ENCODE measurements around the gene CYTH1.

Gene CYTH1

DNA sequence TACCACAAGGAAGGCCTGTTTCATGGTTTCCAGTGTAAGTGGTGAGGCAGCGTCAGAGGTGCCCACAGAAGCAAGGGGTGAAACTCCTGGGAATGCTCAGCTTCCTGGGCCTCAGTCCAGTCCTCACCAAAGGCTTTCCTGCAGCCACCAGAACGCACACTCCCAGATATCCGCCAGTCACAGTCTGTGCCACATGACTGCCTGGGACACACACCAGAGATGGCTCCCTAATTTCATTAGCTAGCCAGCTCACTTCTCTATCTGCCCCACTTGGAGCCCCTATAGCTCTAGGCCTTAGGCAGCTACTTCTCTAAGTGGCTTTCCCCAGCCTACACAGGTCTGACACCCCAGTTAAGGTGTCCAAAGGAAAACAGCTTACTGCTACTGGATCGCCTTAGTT lies 77.0 kb downstream of the CYTH1 start:
- no peak for TF ChIP-seq MAX (IDR thresholded peaks at IDR 0.05)
- TF ChIP-seq NFIC (IDR thresholded peaks at IDR 0.05), result no peak
- TF ChIP-seq, protein P1, sequence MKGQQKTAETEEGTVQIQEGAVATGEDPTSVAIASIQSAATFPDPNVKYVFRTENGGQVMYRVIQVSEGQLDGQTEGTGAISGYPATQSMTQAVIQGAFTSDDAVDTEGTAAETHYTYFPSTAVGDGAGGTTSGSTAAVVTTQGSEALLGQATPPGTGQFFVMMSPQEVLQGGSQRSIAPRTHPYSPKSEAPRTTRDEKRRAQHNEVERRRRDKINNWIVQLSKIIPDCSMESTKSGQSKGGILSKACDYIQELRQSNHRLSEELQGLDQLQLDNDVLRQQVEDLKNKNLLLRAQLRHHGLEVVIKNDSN (IDR thresholded peaks at IDR 0.05), result no peak
- TF ChIP-seq RAD21 (IDR thresholded peaks at IDR 0.05; ENCODE audit: low read depth), result no peak
- no peak for TF ChIP-seq TAF1 (IDR thresholded peaks at IDR 0.05; ENCODE audit: low read depth)
- no peak for TF ChIP-seq FOXM1 (IDR thresholded peaks at IDR 0.05; ENCODE audit: borderline replicate concordance, low read depth)
- TF ChIP-seq TEAD4 (IDR thresholded peaks at IDR 0.05), result no peak
- TF ChIP-seq CREB1 (IDR thresholded peaks at IDR 0.05; ENCODE audit: low read depth), result no peak
- TF ChIP-seq YY1 (IDR thresholded peaks at IDR 0.05; ENCODE audit: low read depth), result no peak
- no peak for TF ChIP-seq EP300 (IDR thresholded peaks at IDR 0.05; ENCODE audit: borderline replicate concordance)
- TF ChIP-seq REST (IDR thresholded peaks at IDR 0.05; ENCODE audit: low read depth), result no peak
- TF ChIP-seq TCF12 (IDR thresholded peaks at IDR 0.05; ENCODE audit: low read depth), result no peak
- no peak for TF ChIP-seq EGR1 (IDR thresholded peaks at IDR 0.05)
- TF ChIP-seq ZBTB7A (IDR thresholded peaks at IDR 0.05; ENCODE audit: low read depth), result no peak
- no peak for TF ChIP-seq CEBPB (IDR thresholded peaks at IDR 0.05)

DNA sequence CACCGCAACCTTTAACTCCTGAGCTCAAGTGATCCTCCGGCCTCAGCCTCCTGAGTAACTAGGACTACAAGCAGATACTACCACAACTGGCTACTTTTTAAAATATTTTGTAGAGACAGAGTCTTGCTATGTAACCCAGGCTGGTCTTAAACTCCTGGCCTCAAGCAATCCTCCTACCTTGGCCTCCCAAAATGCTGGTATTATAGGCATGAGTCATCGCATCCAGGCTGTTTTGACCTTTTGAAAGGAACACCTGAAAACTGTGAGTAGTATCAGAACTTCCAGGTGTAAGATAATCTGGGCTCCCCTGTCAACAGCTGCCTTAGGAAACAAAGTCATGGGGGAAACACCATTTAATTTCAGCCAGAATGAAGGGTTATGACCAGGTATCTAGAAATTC lies 77.5 kb downstream of the CYTH1 start:
- TF ChIP-seq EP300 (IDR thresholded peaks at IDR 0.05; ENCODE audit: borderline replicate concordance) (no peak), TCF12 (IDR thresholded peaks at IDR 0.05; ENCODE audit: low read depth) (no peak), TAF1 (IDR thresholded peaks at IDR 0.05; ENCODE audit: low read depth) (no peak), RAD21 (IDR thresholded peaks at IDR 0.05; ENCODE audit: low read depth) (no peak), CREB1 (IDR thresholded peaks at IDR 0.05; ENCODE audit: low read depth) (no peak), ZBTB7A (IDR thresholded peaks at IDR 0.05; ENCODE audit: low read depth) (no peak)

- TF ChIP-seq CREB1 (IDR thresholded peaks at IDR 0.05; ENCODE audit: low read depth) (no peak), TAF1 (IDR thresholded peaks at IDR 0.05; ENCODE audit: low read depth) (no peak), FOXM1 (IDR thresholded peaks at IDR 0.05; ENCODE audit: borderline replicate concordance, low read depth) (no peak), EP300 (IDR thresholded peaks at IDR 0.05; ENCODE audit: borderline replicate concordance) (no peak), MAX (IDR thresholded peaks at IDR 0.05) (no peak), REST (IDR thresholded peaks at IDR 0.05; ENCODE audit: low read depth) (no peak), NFIC (IDR thresholded peaks at IDR 0.05) (no peak), ZBTB7A (IDR thresholded peaks at IDR 0.05; ENCODE audit: low read depth) (no peak), YY1 (IDR thresholded peaks at IDR 0.05; ENCODE audit: low read depth) (no peak), RAD21 (IDR thresholded peaks at IDR 0.05; ENCODE audit: low read depth) (no peak), EGR1 (IDR thresholded peaks at IDR 0.05) (no peak), TCF12 (IDR thresholded peaks at IDR 0.05; ENCODE audit: low read depth) (no peak)
- TF ChIP-seq, protein P1 (IDR thresholded peaks at IDR 0.05), result no peak
Measured at GRCh38 chr17:78697554-78698343, 84.3 kb downstream of the CYTH1 start.

GRCh38 chr17:78697122-78697521 lies 85.0 kb downstream of the CYTH1 start:
- TF ChIP-seq CREB1 (IDR thresholded peaks at IDR 0.05; ENCODE audit: low read depth) (no peak), TAF1 (IDR thresholded peaks at IDR 0.05; ENCODE audit: low read depth) (no peak), YY1 (IDR thresholded peaks at IDR 0.05; ENCODE audit: low read depth) (no peak), NFIC (IDR thresholded peaks at IDR 0.05) (no peak), CEBPB (IDR thresholded peaks at IDR 0.05) (no peak)
- TF ChIP-seq, protein P1 (IDR thresholded peaks at IDR 0.05), result no peak

All from Ishikawa (cell line).